HPDE6-E6E7 (cell line): Measurements from ENCODE around the gene CFAP97.

Source experiments
- DNase-seq: peaks from one replicate; pipeline ENCODE4 v3.0.0; 2011; ENCODE audit warnings: missing footprints; ENCODE audit errors: extremely low spot score

Gene CFAP97

GRCh38 chr4:185109736-185110135 lies 94.1 kb downstream of the CFAP97 start:
- no peak for DNase-seq
